ENCODE data around the gene SPART. TPM values are rescaled to one million over a fixed set of nuclear protein-coding genes. Genes with fewer than 3 reads are reported as not detected.
A peak's percentile ranks its signal among the peaks of the same experiment; 100 is the strongest.

Gene SPART
- polyA plus RNA-seq, 1 donor from 2014 or later, result 52.4 TPM

- no peaks in the 10 kb centered on the region for H4K20me1 ChIP-seq (ENCODE audit: insufficient read depth)
- H3K27me3 ChIP-seq (ENCODE audit: insufficient read depth, low read depth, low read length), result no peaks in the 10 kb centered on the region
- no peaks in the 10 kb centered on the region for H3K9me3 ChIP-seq (ENCODE audit: low read length)
- no peak overlapping the region for H3K4me3 ChIP-seq (ENCODE audit: low read length)
- no peak overlapping the region for H2AFZ ChIP-seq (ENCODE audit: low read depth, low read length)
- H3F3A ChIP-seq (ENCODE audit: insufficient read depth, low read length, poor library complexity, severe bottlenecking), result no peaks in the 10 kb centered on the region
- no peaks in the 10 kb centered on the region for H3K36me3 ChIP-seq (ENCODE audit: insufficient read depth, low read length)
- no peaks in the 10 kb centered on the region for H3K79me2 ChIP-seq (replicated peaks; ENCODE audit: insufficient read depth, low read length)
- no peak overlapping the region for H3K9ac ChIP-seq (ENCODE audit: low read length)
- TF ChIP-seq MXI1 (conservative IDR thresholded peaks at IDR 0.05; ENCODE audit: poor library complexity, severe bottlenecking), result no peak
- TF ChIP-seq POLR2AphosphoS5 (IDR thresholded peaks at IDR 0.05), result no peak
- no peak for TF ChIP-seq SMC3 (conservative IDR thresholded peaks at IDR 0.05; ENCODE audit: poor library complexity)
- no peak for TF ChIP-seq TAF1 (IDR thresholded peaks at IDR 0.05; ENCODE audit: low read depth)
- no peak for TF ChIP-seq RAD21 (conservative IDR thresholded peaks at IDR 0.05)
- TF ChIP-seq EZH2 (IDR thresholded peaks at IDR 0.05; ENCODE audit: borderline replicate concordance, insufficient read depth, low read length, poor library complexity, severe bottlenecking), result no peak
- no peak for TF ChIP-seq EP300 (conservative IDR thresholded peaks at IDR 0.05; ENCODE audit: poor library complexity, severe bottlenecking)
- no peak for TF ChIP-seq REST (IDR thresholded peaks at IDR 0.05; ENCODE audit: borderline replicate concordance)
- TF ChIP-seq CTCF (IDR thresholded peaks at IDR 0.05; ENCODE audit: poor library complexity, severe bottlenecking), result no peak
- H3K27ac ChIP-seq (ENCODE audit: low read length), result no peak overlapping the region
- H3K4me2 ChIP-seq (ENCODE audit: low read length), result no peak overlapping the region
- no peaks in the 10 kb centered on the region for H3K9me2 ChIP-seq (ENCODE audit: insufficient read depth, low read length)
Measured at GRCh38 chr13:36352350-36352749, 6.2 kb upstream of the SPART start.

DNA sequence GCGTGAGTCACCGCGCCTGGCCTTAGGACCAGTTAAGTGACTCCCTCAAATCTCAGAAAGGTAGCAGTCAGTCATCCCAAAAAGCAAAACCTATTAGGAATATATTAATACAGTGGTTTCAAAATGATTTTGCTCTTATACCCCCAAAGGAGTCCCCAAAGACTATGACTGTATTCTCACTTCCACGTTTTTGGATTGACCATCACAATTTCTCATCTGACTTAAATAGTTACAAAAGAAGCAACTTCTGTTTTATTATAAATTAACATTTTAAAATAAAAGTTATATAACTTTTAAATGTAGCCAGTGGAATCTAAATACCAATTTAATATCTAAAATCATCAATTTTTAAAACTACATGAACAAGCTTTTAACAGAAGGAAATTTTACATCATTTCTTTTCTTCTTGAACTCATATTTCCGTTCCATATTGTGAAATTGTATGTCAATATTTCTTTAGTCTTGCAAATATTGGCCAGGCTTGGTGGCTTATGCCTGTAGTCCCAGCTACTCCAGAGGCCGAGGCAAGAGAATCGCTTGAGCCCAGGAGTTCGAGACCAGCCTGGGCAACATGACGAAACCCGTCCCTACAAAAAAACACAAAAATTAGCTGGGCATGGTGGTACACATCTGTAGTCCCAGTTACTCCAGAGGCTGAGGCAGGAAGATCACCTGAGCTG lies 1.5 kb upstream of the SPART start:
- no peak overlapping the region for H3K27ac ChIP-seq (ENCODE audit: low read length)
- H2AFZ ChIP-seq (ENCODE audit: low read depth, low read length), result no peak overlapping the region
- no peak overlapping the region for H3K4me2 ChIP-seq (ENCODE audit: low read length)
- H3K36me3 ChIP-seq (ENCODE audit: insufficient read depth, low read length), result no peaks in the 10 kb centered on the region
- H3K27me3 ChIP-seq (ENCODE audit: insufficient read depth, low read depth, low read length), result no peaks in the 10 kb centered on the region
- no peaks in the 10 kb centered on the region for H3K9me2 ChIP-seq (ENCODE audit: insufficient read depth, low read length)
- H3F3A ChIP-seq (ENCODE audit: insufficient read depth, low read length, poor library complexity, severe bottlenecking), result no peaks in the 10 kb centered on the region
- H4K20me1 ChIP-seq (ENCODE audit: insufficient read depth), result no peaks in the 10 kb centered on the region
- peak overlapping the region; percentile 91 for H3K9ac ChIP-seq (ENCODE audit: low read length)
- H3K4me3 ChIP-seq (ENCODE audit: low read length), result peak overlapping the region; percentile 83
- H3K9me3 ChIP-seq (ENCODE audit: low read length), result no peaks in the 10 kb centered on the region
- no peak for TF ChIP-seq SMC3 (conservative IDR thresholded peaks at IDR 0.05; ENCODE audit: poor library complexity)
- TF ChIP-seq MXI1 (conservative IDR thresholded peaks at IDR 0.05; ENCODE audit: poor library complexity, severe bottlenecking), result no peak
- TF ChIP-seq CTCF (IDR thresholded peaks at IDR 0.05; ENCODE audit: poor library complexity, severe bottlenecking), result no peak
- no peak for TF ChIP-seq EP300 (conservative IDR thresholded peaks at IDR 0.05; ENCODE audit: poor library complexity, severe bottlenecking)
- TF ChIP-seq EZH2 (IDR thresholded peaks at IDR 0.05; ENCODE audit: borderline replicate concordance, insufficient read depth, low read length, poor library complexity, severe bottlenecking), result no peak
- no peak for TF ChIP-seq RAD21 (conservative IDR thresholded peaks at IDR 0.05)
- no peak for TF ChIP-seq REST (IDR thresholded peaks at IDR 0.05; ENCODE audit: borderline replicate concordance)
- no peak for TF ChIP-seq TAF1 (IDR thresholded peaks at IDR 0.05; ENCODE audit: low read depth)
- TF ChIP-seq POLR2AphosphoS5 (IDR thresholded peaks at IDR 0.05), result no peak
- peaks cover 19% of the 10 kb centered on the region for H3K79me2 ChIP-seq (replicated peaks; ENCODE audit: insufficient read depth, low read length)

All from neural cell (in vitro differentiated cells).